OCI-LY3 (cell line): Measurements from ENCODE around the gene CBR1.

Source experiments
- EZH2phosphoT487 ChIP-seq: fragments of 200-600 bp; shearing (Covaris generic); IDR thresholded peaks from 2 replicates; pipeline ENCODE4 v1.6.1; 2018; ENCODE audit warnings: antibody characterized with exemption, mixed run types, low read depth
- TF ChIP-seq, protein P1 (sequence below): fragments of 200-600, 300-600 bp; sonication (generic); IDR thresholded peaks from 2 replicates; pipeline ENCODE4 v1.5.1; 2014; ENCODE audit warnings: antibody characterized with exemption, low read length, low read depth

DNA sequence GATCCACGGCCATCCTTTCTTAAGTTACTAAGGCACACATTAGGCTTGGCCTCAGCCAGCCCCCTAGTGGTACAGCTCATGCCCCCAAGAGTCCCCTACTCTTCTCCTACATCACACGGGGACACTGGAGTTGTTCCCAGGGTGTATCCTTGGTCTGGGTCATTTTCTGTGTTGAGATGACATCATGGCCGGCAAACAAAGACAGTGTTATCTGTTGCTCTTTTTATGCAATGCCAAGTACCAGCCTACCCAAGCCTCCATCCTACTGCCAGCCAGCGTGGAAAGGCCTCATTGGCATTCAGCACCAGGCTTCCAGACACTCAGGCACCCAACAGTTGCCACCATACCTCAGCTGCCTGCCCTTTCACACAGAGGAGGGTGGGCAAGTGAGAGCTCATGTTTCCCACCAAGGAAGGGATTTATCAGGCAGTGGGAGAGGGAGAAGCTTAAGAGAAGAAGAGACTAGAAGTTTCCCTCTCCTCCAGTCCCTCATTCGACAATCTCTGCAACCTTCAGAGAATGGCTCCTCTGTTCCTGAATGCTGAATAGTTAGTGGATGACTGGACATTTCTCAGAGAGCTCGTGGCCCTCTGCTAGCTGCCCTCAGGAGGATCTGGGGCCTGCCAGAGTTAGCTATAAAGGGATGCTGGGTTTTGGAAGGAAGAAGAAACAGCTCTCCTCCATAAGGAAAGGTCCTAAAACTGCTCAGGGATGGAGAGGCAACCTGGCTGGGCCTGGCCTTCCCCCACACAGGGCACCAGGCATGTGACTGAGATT lies 17.7 kb downstream of the CBR1 start:
- TF ChIP-seq, protein P1, sequence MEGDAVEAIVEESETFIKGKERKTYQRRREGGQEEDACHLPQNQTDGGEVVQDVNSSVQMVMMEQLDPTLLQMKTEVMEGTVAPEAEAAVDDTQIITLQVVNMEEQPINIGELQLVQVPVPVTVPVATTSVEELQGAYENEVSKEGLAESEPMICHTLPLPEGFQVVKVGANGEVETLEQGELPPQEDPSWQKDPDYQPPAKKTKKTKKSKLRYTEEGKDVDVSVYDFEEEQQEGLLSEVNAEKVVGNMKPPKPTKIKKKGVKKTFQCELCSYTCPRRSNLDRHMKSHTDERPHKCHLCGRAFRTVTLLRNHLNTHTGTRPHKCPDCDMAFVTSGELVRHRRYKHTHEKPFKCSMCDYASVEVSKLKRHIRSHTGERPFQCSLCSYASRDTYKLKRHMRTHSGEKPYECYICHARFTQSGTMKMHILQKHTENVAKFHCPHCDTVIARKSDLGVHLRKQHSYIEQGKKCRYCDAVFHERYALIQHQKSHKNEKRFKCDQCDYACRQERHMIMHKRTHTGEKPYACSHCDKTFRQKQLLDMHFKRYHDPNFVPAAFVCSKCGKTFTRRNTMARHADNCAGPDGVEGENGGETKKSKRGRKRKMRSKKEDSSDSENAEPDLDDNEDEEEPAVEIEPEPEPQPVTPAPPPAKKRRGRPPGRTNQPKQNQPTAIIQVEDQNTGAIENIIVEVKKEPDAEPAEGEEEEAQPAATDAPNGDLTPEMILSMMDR: no peak
- no peak for TF ChIP-seq EZH2phosphoT487
